T-cell (primary cell): Measurements from ENCODE around the gene NR1H3. TPM values are rescaled to one million over a fixed set of nuclear protein-coding genes. Genes with fewer than 3 reads are reported as not detected.
A peak's percentile ranks its signal among the peaks of the same experiment; 100 is the strongest.

Experiments
- ATAC-seq, 4 experiments: fragments of 200-7000 bp in 3 of 4; fragments of 150-1000 bp in 1 of 4; cut with Tn5 transposase; replicated peaks in 1 of 4; 1 replicate in 3 of 4; 2 replicates in 1 of 4; pipeline ENCODE4 v1.10.0; 2021; ENCODE audit warnings: moderate library complexity in 3 of 4, mild to moderate bottlenecking in 2 of 4, moderate number of reproducible peaks in 1 of 4
- CTCF ChIA-PET, 2 donors: fragments of 300-600 bp; sonication (Branson Sonifier 250); formaldehyde crosslinking; loops; one replicate each; lab custom pipeline; 2022; ENCODE audit warnings: antibody characterized with exemption in 2 of 2; lab: Charles Lee
- POLR2A ChIA-PET, 2 donors: fragments of 300-600 bp; sonication (Branson Sonifier 250); formaldehyde crosslinking; loops; one replicate each; lab custom pipeline; 2022; ENCODE audit warnings: antibody characterized with exemption in 2 of 2; lab: Charles Lee
- DNase-seq, 35 experiments: peaks; one replicate each; pipeline versions ENCODE4 v3.0.0 to v3.0.0-alpha.2; 2013 to 2023
- H3K27ac ChIP-seq: one replicate; pipeline ENCODE4 v1.5.1; 2013; ENCODE audit warnings: low read length
- H3K27me3 ChIP-seq, 2 experiments: replicated peaks in 1 of 2; 1 replicate in 1 of 2; 2 replicates in 1 of 2; pipeline versions ENCODE4 v1.6.1 to v1.7.0; 2013; ENCODE audit warnings: low read length in 1 of 2, mixed read lengths in 1 of 2; ENCODE audit not compliant: control insufficient read depth in 2 of 2, insufficient read depth in 2 of 2; ENCODE audit errors: extremely low read depth in 1 of 2
- H3K36me3 ChIP-seq, 2 donors: 1 replicate in 1 of 2; 2 replicates in 1 of 2; pipeline versions ENCODE4 v1.6.1 to v1.7.0; 2013; ENCODE audit warnings: low read length in 1 of 2; ENCODE audit not compliant: control insufficient read depth in 2 of 2, insufficient read depth in 1 of 2; ENCODE audit errors: extremely low read depth in 1 of 2
- H3K4me1 ChIP-seq, 2 experiments: 1 replicate in 1 of 2; 2 replicates in 1 of 2; pipeline versions ENCODE4 v1.6.1 to v1.7.0; 2013; ENCODE audit warnings: low read length in 2 of 2, mixed read lengths in 1 of 2; ENCODE audit not compliant: insufficient read depth in 2 of 2, control insufficient read depth in 1 of 2; ENCODE audit errors: extremely low read depth in 1 of 2
- H3K4me3 ChIP-seq, 2 donors: 1 replicate in 1 of 2; 2 replicates in 1 of 2; pipeline versions ENCODE4 v1.5.1 to v1.7.0; 2013; ENCODE audit warnings: mild to moderate bottlenecking in 2 of 2, low read length in 1 of 2, moderate library complexity in 1 of 2; ENCODE audit not compliant: control insufficient read depth in 1 of 2; ENCODE audit errors: extremely low read depth in 1 of 2
- H3K9me3 ChIP-seq: 2 replicates; pipeline ENCODE4 v1.7.0; 2013
- H3K27ac Mint-ChIP-seq, 2 donors: one replicate each; pipeline ENCODE4 v1.8.0; 2020 to 2021; ENCODE audit warnings: mild to moderate bottlenecking in 2 of 2, mixed read lengths in 2 of 2
- H3K27me3 Mint-ChIP-seq, 2 donors: one replicate each; pipeline ENCODE4 v1.8.0; 2021 to 2022; ENCODE audit warnings: mixed read lengths in 2 of 2
- H3K36me3 Mint-ChIP-seq: one replicate; pipeline ENCODE4 v1.8.0; 2021; ENCODE audit warnings: mixed read lengths
- H3K4me1 Mint-ChIP-seq, 3 donors: one replicate each; pipeline ENCODE4 v1.8.0; 2020 to 2022; ENCODE audit warnings: mixed read lengths in 3 of 3, mild to moderate bottlenecking in 1 of 3
- H3K4me3 Mint-ChIP-seq, 3 donors: one replicate each; pipeline ENCODE4 v1.8.0; 2020 to 2022; ENCODE audit warnings: mild to moderate bottlenecking in 3 of 3, mixed read lengths in 3 of 3, moderate library complexity in 3 of 3
- H3K9me3 Mint-ChIP-seq, 3 donors: one replicate each; pipeline ENCODE4 v1.8.0; 2020 to 2022; ENCODE audit warnings: mixed read lengths in 3 of 3
- WGBS: methylation state at CpG from one replicate; pipeline ENCODE4 v1.1.5; 2013; ENCODE audit warnings: missing lambda C conversion rate; ENCODE audit not compliant: insufficient coverage; 5-methylcytosine and 5-hydroxymethylcytosine counted together
- total RNA-seq, 35 experiments: library from RNA in 6 of 35; stranded (reverse) in 6 of 35; fragments of 120-200 nt in 1 of 35; gene quantifications; one replicate each; pipeline versions ENCODE4 v1.2.1 to v1.2.4 and lab custom pipeline; 2013 to 2026

The NR1H3 gene
- total RNA-seq, 5 donors from 2014 or later (not counting 1 experiment from before 2014, with no cell fraction given), result 3.6 to 16.7 (median 11.7) TPM

DNA sequence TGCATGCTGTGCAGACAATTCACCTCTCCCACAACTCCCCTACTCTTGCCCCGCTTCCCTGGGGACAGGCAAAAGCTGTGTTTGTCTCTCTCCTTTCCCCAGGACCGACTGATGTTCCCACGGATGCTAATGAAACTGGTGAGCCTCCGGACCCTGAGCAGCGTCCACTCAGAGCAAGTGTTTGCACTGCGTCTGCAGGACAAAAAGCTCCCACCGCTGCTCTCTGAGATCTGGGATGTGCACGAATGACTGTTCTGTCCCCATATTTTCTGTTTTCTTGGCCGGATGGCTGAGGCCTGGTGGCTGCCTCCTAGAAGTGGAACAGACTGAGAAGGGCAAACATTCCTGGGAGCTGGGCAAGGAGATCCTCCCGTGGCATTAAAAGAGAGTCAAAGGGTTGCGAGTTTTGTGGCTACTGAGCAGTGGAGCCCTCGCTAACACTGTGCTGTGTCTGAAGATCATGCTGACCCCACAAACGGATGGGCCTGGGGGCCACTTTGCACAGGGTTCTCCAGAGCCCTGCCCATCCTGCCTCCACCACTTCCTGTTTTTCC is 10.7 kb downstream of the NR1H3 start:
- Mint-ChIP-seq H3K9me3 (no peaks in the 10 kb centered on the region), H3K4me1 (peaks cover 46 to 63% (median 61%) of the 10 kb centered on the region in 3 donors), H3K27me3 (no peaks in the 10 kb centered on the region), H3K36me3 (no peaks in the 10 kb centered on the region), H3K4me3 (peak overlapping the region; percentile 88 to 89 (median 88)), H3K27ac (peak overlapping the region; percentile 90 to 97)
- H3K27me3 ChIP-seq, result no peaks in the 10 kb centered on the region
- H3K27ac ChIP-seq, result peak overlapping the region; percentile 91
- no peaks in the 10 kb centered on the region for H3K36me3 ChIP-seq
- DNase-seq (peak in 1 of 35 experiments; percentile 1), ATAC-seq (no peak)
- CTCF ChIA-PET, result interaction anchor here in 1 of 2 donors (1.2 kb wide), 1 partner anchor 9 kb away, joined by 3 read pairs; no protein-coding TSS in a partner anchor
- H3K4me1 ChIP-seq, result peaks cover 27 to 45% of the 10 kb centered on the region in 2 experiments
- H3K4me3 ChIP-seq, result peak overlapping the region; percentile 44 to 76
- 58% methylated on average over 13 of the region's 13 CpGs for WGBS
- POLR2A ChIA-PET, result interaction anchor here in 1 of 2 donors (1.0 kb wide), 1 partner anchor 32 kb away, joined by 8 read pairs; no protein-coding TSS in a partner anchor
- H3K9me3 ChIP-seq, result no peaks in the 10 kb centered on the region

DNA sequence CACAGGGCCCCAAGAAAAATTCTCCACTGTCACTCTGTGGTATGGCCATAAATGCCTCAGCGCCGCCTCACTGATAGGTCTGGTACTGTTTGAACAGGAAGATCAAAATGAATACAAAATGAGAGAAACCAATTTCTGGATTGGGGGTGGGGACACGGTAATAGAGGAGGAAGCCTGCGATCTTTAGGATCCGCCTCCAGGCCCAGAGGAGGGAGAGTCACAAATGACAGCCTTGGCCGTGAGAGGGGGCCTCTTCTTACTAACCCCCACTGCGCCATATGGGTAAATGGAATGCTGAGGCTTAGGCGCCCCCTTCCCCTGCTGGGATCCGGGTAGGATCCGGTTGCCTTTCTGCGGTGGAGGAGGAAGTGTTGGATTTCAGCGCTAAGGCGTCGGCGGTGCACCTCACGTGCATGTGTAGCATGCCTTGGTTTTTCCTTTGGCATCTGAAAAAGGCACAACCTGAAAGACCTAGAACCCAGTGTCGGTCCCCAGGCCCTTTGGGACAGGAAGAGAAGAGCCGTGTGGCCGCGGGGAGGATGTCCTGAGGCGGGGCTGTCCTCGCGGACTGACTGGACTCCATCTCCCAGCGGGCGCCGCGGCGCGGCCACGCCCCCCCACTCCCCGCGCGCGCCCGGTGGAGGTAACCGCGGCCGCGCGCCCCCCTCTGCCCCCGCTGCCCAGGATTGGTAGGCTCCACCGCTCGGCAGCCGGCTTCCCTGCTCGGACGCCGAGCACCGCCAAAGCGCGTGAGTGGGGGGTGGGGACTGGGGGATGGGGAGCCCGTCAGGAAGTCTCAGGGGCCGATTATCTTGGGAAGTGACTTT is 11.4 kb downstream of the NR1H3 start:
- Mint-ChIP-seq H3K27ac (peak overlapping the region; percentile 90 to 97), H3K9me3 (no peaks in the 10 kb centered on the region), H3K27me3 (no peaks in the 10 kb centered on the region), H3K4me1 (peaks cover 51 to 68% (median 67%) of the 10 kb centered on the region in 3 donors), H3K36me3 (peaks cover 2% of the 10 kb centered on the region), H3K4me3 (peak overlapping the region; percentile 88 to 89 (median 88))
- Histone ChIP-seq H3K4me1 (peaks cover 27 to 45% of the 10 kb centered on the region in 2 experiments), H3K4me3 (peak overlapping the region; percentile 63 to 76), H3K9me3 (no peaks in the 10 kb centered on the region), H3K36me3 (peaks cover 0 to 5% of the 10 kb centered on the region in 2 donors), H3K27ac (peak overlapping the region; percentile 91), H3K27me3 (no peaks in the 10 kb centered on the region)
- ChIA-PET CTCF (interaction anchor here in 1 of 2 donors (1.2 kb wide), 1 partner anchor 10 kb away, joined by 3 read pairs; no protein-coding TSS in a partner anchor), POLR2A (no interaction called here)
- ATAC-seq (peak; percentile 69 to 76 (median 69)), DNase-seq (peak; percentile 72 to 90 (median 81))
- WGBS, result under 1% methylated on average over 37 of the region's 52 CpGs

- WGBS, result under 1% methylated on average over 55 of the region's 57 CpGs
- Histone ChIP-seq H3K4me1 (peaks cover 27 to 45% of the 10 kb centered on the region in 2 experiments), H3K4me3 (peak within 1 kb of the TSS; percentile 76 to 78), H3K27me3 (no peaks in the 10 kb centered on the region), H3K27ac (peak within 1 kb of the TSS; percentile 91), H3K36me3 (peaks cover 0 to 12% of the 10 kb centered on the region in 2 donors), H3K9me3 (no peaks in the 10 kb centered on the region)
- no peaks in the 10 kb centered on the region for H3K27me3 Mint-ChIP-seq
- H3K36me3 Mint-ChIP-seq, result peaks cover 8% of the 10 kb centered on the region
- DNase-seq (peak in 34 of 35 experiments; percentile 81 to 97 (median 90)), ATAC-seq (peak; percentile 80 to 88 (median 82))
- peak within 1 kb of the TSS; percentile 90 to 97 for H3K27ac Mint-ChIP-seq
- peak within 1 kb of the TSS; percentile 88 to 89 (median 89) for H3K4me3 Mint-ChIP-seq
- CTCF ChIA-PET, result no interaction called here
- POLR2A ChIA-PET, result interaction anchor here in 1 of 2 donors (1.5 kb wide), 1 partner anchor 297 kb away, joined by 5 read pairs; no protein-coding TSS in a partner anchor
- no peaks in the 10 kb centered on the region for H3K9me3 Mint-ChIP-seq
- H3K4me1 Mint-ChIP-seq, result peaks cover 56 to 70% (median 66%) of the 10 kb centered on the region in 3 donors
These were observed 12.1 kb downstream of the NR1H3 start, which contains the start of gene MADD for GRCh38 chr11:47269829-47270305. TSS of gene MADD (plus strand) at chr11:47270133.

DNA sequence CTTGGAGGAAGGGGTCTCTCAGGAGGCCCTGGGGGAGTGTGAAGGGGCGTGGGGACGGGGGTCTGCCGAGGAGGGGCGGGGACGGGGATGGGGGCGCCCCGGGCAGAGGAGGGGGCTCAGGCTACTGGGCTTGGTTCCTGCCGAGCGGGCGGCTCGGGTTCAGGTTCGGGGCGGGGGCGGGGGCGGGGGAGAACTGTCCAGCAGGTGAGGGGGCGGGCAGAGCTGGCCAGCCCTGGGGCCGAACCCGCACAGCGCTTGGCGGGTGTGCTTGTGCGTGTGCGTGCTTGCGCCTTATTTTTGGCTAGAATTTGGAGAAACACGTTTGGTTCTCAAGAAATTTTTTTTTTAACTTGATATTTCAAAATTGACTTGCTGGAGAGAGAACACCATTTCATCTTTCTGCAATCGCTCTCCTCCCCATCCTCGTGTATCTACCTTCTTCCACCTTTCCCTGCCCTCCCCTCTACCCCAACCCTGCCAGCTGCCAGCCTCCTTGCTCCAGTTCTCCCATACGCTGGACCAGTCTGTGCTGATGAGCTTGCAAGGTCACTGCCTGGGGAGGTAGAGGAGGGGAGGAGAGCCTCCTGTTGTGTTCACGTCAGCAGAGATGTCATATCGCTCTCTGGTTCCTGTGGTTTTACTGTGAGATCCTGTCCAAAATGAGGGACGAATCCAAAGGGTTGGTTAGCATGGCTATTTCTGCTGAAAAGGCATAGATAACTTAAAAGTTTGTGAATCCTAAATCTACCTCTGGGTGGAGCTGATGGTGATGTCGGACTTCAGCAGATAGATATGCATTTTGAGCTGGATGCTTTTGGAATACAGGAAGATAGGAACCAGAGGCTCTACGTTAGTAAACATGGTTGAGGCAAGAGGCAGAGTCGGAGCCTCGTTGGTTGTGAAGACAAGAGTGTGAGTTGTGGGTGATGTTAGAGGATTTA is 12.8 kb downstream of the NR1H3 start:
- ChIA-PET CTCF (interaction anchor here (0.7 to 1.8 kb wide), 5 partner anchors 10 to 614 kb away, joined by 3 to 7 read pairs (median 3); no protein-coding TSS in a partner anchor), POLR2A (interaction anchor here (0.6 to 1.5 kb wide), 8 partner anchors 10 to 834 kb away, joined by 3 to 5 read pairs (median 3); no protein-coding TSS in a partner anchor)
- Mint-ChIP-seq H3K4me1 (peaks cover 56 to 64% (median 61%) of the 10 kb centered on the region in 3 donors), H3K27me3 (no peaks in the 10 kb centered on the region), H3K4me3 (peak overlapping the region; percentile 85 to 89 (median 88)), H3K9me3 (no peaks in the 10 kb centered on the region), H3K27ac (peak overlapping the region; percentile 81 to 82), H3K36me3 (peaks cover 10% of the 10 kb centered on the region)
- peak overlapping the region; percentile 76 to 78 for H3K4me3 ChIP-seq
- DNase-seq (peak in 27 of 35 experiments; percentile 15 to 65 (median 28)), ATAC-seq (no peak)
- H3K27me3 ChIP-seq, result no peaks in the 10 kb centered on the region
- H3K9me3 ChIP-seq, result no peaks in the 10 kb centered on the region
- peak overlapping the region; percentile 75 for H3K27ac ChIP-seq
- peaks cover 0 to 19% of the 10 kb centered on the region in 2 donors for H3K36me3 ChIP-seq
- peaks cover 25 to 41% of the 10 kb centered on the region in 2 experiments for H3K4me1 ChIP-seq
- WGBS, result under 1% methylated on average over 14 of the region's 34 CpGs

DNA sequence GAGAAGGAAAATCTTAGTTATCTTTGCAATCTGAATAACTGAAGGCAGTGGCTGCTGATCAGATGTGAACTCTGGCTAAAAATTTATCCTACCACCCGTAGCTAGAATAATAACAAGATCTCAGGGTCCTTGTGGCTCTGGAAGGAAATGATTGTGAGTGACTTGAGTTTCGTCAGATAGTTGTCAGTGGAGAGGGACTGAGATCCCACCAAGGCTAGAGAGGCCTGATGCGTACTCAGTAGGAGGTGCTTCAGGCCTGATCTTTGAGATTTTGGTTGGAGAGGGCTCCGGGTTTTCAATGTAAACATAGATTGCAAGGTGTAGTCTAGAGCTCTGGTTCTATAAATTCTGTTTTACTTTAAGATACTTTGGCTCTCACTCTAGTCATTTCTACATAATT is 13.5 kb downstream of the NR1H3 start:
- peaks cover 25 to 40% of the 10 kb centered on the region in 2 experiments for H3K4me1 ChIP-seq
- no peaks in the 10 kb centered on the region for H3K27me3 Mint-ChIP-seq
- H3K4me1 Mint-ChIP-seq, result peaks cover 55 to 62% (median 59%) of the 10 kb centered on the region in 3 donors
- peaks cover 16% of the 10 kb centered on the region for H3K36me3 Mint-ChIP-seq
- 65% methylated on average over 2 of the region's 4 CpGs for WGBS
- peaks cover 4 to 27% of the 10 kb centered on the region in 2 donors for H3K36me3 ChIP-seq
- CTCF ChIA-PET, result interaction anchor here (0.6 to 1.8 kb wide), 7 partner anchors 9 to 959 kb away, joined by 3 to 7 read pairs (median 3); no protein-coding TSS in a partner anchor
- POLR2A ChIA-PET, result interaction anchor here (0.6 to 1.5 kb wide), 6 partner anchors 10 to 834 kb away, joined by 3 to 5 read pairs (median 3); no protein-coding TSS in a partner anchor
- no peaks in the 10 kb centered on the region for H3K9me3 Mint-ChIP-seq
- peak overlapping the region in 1 of 2 donors; percentile 76 for H3K4me3 ChIP-seq
- peak overlapping the region; percentile 75 for H3K27ac ChIP-seq
- ATAC-seq, result no peak
- H3K27me3 ChIP-seq, result no peaks in the 10 kb centered on the region
- H3K27ac Mint-ChIP-seq, result peak overlapping the region; percentile 81 to 82
- H3K4me3 Mint-ChIP-seq, result peak overlapping the region; percentile 85 to 89 (median 88)
- DNase-seq, result no peak
- H3K9me3 ChIP-seq, result no peaks in the 10 kb centered on the region
